VCaP (cell line): ENCODE results near the gene SCYL1.

Source experiments
- H3K27ac ChIP-seq: fragments of 450-650 bp; 2 replicates; pipeline ENCODE4 v1.5.1; 2017
- TF ChIP-seq, protein P1 (sequence below): fragments of 450-650 bp; conservative IDR thresholded peaks from 2 replicates; pipeline ENCODE4 v1.5.1; 2017; ENCODE audit warnings: mild to moderate bottlenecking, moderate library complexity

SCYL1 gene

DNA sequence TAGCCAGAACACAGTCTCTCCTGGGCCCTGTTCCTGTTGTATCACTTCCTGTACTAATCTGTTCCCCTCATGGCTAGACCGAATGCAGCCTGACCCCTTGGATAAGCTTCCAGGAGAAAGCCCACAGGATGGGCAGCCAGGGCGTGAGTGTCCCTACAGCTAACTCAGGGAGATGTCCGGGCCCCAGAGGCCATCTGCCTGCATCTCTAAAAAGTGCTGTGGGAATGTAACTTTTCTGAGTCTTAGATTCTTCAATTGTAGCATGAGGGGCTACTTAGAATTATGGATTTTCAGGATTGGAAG lies 33.8 kb upstream of the SCYL1 start:
- H3K27ac ChIP-seq: peak overlapping the region; percentile 100
- TF ChIP-seq, protein P1, sequence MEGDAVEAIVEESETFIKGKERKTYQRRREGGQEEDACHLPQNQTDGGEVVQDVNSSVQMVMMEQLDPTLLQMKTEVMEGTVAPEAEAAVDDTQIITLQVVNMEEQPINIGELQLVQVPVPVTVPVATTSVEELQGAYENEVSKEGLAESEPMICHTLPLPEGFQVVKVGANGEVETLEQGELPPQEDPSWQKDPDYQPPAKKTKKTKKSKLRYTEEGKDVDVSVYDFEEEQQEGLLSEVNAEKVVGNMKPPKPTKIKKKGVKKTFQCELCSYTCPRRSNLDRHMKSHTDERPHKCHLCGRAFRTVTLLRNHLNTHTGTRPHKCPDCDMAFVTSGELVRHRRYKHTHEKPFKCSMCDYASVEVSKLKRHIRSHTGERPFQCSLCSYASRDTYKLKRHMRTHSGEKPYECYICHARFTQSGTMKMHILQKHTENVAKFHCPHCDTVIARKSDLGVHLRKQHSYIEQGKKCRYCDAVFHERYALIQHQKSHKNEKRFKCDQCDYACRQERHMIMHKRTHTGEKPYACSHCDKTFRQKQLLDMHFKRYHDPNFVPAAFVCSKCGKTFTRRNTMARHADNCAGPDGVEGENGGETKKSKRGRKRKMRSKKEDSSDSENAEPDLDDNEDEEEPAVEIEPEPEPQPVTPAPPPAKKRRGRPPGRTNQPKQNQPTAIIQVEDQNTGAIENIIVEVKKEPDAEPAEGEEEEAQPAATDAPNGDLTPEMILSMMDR: no peak

DNA sequence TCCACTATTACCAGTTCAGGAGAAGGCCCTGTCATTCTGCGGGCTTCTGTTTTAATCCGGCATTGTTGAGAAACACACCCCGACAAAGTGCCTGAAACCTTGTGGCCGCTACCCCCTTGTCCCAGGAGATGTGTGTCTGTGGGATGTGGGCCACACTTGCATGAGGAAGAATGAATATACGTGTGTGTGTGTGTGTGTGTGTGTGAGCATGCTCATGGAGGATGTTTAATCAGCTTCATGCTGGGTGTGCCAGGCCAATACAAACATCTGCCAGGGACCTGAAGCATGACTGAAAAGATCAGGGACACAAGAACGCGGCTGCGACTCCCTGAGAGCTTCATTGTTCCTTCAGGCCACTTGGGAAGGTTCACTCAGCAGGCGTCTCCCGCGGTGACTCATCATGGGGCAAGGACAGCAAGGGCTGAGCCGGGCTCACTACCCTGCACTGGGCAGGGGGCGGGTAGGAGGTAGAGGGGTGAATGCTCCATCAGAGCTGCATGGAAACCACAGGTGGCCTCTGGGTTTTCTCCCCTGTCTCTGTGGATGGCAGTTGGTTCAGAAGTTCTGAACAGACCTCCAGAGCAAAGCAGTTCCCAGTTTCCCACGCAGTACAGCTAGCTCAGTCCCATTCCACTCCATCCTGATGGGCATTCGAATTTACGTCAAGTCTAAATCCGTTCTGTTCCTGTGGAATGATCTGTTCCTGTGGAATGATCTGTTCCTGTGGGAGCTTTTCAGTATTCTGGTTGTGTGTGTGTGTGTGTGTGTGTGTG lies 33.1 kb upstream of the SCYL1 start:
- peak overlapping the region; percentile 100 for H3K27ac ChIP-seq
- TF ChIP-seq, protein P1: no peak

DNA sequence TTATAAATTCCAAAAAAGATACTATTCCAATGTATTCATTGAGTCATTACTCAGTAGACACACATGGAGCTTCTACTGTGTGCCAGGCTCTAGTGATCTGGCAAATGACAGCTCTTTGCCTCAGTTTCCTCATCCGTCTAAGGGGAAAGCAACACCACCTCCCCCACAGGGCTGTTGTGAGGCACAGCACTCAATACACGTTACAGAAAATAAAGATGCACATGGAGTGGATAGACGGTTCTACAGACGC lies 32.6 kb upstream of the SCYL1 start:
- peak overlapping the region; percentile 100 for H3K27ac ChIP-seq
- TF ChIP-seq, protein P1: no peak

DNA sequence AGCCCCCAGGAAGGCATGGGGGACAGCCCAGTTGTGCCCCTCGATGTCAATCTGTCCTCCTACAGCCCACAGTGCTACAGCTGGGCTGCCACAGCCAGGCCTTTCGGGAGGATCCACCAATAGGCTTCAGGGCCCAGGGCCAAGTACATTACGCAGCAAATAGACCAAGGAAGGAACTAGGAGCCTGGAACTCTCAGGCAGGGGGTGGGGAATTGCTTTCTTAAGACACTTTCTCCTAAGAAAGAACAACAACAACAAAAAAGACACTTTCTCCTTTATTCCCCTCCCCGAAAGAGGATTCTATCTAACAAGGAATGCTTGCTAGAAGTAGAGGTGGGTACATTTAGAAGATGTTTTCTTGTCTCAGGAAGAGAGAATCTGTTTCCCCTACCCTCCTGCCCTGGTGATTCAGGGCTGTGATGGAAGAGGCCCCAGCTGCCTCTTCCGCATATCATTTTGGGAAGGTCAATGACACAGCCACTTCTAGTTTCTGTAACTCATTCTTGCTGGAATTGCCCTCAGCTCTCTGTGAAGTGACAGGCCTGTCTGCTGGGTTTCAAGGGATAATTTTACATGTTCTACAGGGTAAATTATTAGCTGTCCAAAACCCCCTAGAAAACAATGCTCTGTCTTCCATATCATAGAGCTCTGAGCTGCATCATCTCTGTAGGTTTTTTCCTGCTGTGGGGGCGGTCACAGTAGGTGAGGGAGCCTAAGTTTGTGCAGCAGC lies 32.1 kb upstream of the SCYL1 start:
- TF ChIP-seq, protein P1: no peak
- H3K27ac ChIP-seq: peak overlapping the region; percentile 100

DNA sequence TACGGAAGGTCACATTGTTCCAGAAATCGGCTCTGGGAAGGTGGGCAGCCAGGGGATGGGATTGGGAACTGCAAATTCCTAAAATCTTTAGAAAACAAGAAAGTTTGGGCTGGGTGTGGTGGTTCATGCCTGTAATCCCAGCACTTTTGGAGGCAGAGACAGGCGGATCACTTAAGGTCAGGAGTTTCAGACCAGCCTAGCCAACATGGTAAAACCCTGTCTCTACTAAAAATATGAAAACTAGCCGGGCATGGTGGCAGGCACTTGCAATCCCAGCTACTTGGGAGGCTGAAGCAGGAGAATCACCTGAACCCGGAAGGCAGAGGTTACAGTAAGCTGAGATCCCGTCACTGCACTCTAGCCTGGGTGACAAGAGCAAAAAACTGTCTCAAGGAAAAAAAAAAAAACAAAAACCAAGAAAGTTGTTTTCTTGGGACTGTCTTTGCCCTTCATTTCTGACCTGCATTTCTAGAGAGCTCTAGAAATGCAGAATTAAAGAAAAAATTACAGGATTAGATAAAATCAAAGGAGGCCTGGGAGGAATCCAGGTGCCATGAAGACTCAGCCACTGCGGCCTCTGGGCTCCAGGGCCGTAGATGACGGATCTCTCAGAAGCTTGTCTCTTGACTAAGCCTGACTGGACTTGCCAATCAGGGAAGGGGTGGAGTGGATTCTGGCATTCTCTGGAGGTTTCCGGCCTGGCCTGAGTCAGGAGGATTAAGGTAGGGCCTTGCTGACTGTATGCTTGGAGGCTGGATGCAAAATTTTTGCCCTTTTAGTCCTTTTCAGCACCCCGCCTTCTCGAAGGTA lies 31.3 kb upstream of the SCYL1 start:
- TF ChIP-seq, protein P1: no peak
- peak overlapping the region; percentile 100 for H3K27ac ChIP-seq

DNA sequence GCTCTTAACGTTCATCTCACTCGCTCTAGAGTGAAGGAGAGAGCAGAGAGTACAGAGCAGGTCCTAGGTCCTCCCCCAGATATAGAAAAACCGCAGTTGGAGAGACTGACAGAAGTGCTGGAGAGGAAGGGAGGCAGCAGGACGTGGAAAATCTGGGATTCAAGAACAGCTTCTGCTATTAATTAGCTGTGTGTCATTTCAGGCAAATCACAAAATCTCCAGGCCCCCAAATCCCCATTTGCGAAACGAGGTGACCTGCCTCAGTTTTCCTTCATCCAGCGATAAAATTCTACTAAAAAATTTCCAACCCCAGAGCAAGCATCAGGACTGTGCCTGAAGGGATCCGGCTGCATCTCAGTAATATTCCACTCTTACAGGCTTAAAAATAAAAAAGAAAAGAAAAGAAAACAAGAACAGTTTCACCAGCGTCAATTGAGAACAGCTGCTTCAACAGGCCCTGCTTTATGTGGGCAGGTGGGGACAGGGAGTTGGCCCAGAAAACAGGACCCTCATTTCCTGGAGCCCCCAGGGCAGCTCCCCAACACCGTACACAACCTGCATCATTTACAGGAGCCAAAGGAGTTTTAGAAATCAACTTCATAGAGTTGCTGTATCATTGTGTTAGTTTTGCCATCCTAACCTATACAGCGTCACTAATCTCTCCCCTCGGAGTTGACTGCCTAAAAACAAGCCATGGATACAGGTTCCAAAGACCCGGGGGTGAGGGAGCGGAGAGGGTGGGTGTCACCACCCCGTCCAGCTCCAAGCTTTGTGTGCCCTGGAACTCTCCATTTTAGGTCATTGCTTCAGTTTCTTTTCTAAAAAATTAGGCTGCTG lies 28.4 kb upstream of the SCYL1 start:
- peak overlapping the region; percentile 100 for H3K27ac ChIP-seq
- TF ChIP-seq, protein P1: no peak
